HEK293 (cell line): ENCODE measurements around the gene CADPS2.

ENCODE experiments used
- CTCF ChIA-PET: fragments of 350-600 bp; formaldehyde crosslinking; extraction: SDS; loops from one replicate; lab custom pipeline; 2021; ENCODE audit warnings: antibody characterized with exemption; lab: Yijun Ruan, JAX
- POLR2A ChIA-PET: fragments of 300-600 bp; formaldehyde crosslinking; extraction: SDS; loops from one replicate; lab custom pipeline; 2020; ENCODE audit warnings: antibody characterized with exemption, inconsistent platforms; lab: Yijun Ruan, JAX
- H3K27ac ChIP-seq: fragments of 200-500 bp; sonication (Bioruptor generic); 2 replicates; pipeline ENCODE4 v1.5.1; 2014; ENCODE audit warnings: low read depth, low read length, control low read depth, inconsistent platforms; ENCODE audit errors: extremely low read depth
- H3K36me3 ChIP-seq, 2 experiments: fragments of 200-500 bp in 1 of 2; sonication (Bioruptor generic) in 1 of 2; 1 replicate in 1 of 2; 2 replicates in 1 of 2; pipeline ENCODE4 v1.5.1; 2014 to 2017; ENCODE audit warnings: inconsistent platforms in 2 of 2, low read length in 2 of 2; ENCODE audit not compliant: control insufficient read depth in 2 of 2, insufficient read depth in 1 of 2
- H3K4me1 ChIP-seq: fragments of 200-500 bp; sonication (Bioruptor generic); 2 replicates; pipeline ENCODE4 v1.5.1; 2014; ENCODE audit warnings: mild to moderate bottlenecking, low read length, inconsistent platforms; ENCODE audit not compliant: control insufficient read depth, insufficient read depth
- H3K4me3 ChIP-seq: 2 replicates; pipeline ENCODE4 v1.5.1; 2011; ENCODE audit warnings: low read depth, mild to moderate bottlenecking, control low read depth, low read length, moderate library complexity
- H3K9me3 ChIP-seq: fragments of 200-500 bp; sonication (Bioruptor generic); 2 replicates; pipeline ENCODE4 v1.5.1; 2014; ENCODE audit warnings: low read depth, low read length, inconsistent platforms; ENCODE audit not compliant: control insufficient read depth, insufficient read depth
- BCL11A ChIP-seq: fragments of 450-650 bp; formaldehyde crosslinking; IDR thresholded peaks from 2 replicates; pipeline ENCODE4 v1.5.1; 2016; ENCODE audit warnings: low read depth, missing biosample characterization, missing genetic modification characterization
- BCL11B ChIP-seq: fragments of 450-650 bp; formaldehyde crosslinking; IDR thresholded peaks from 2 replicates; pipeline ENCODE4 v1.5.1; 2016; ENCODE audit warnings: low read depth, missing biosample characterization, missing genetic modification characterization
- FEZF1 ChIP-seq: fragments of 450-650 bp; formaldehyde crosslinking; IDR thresholded peaks from 2 replicates; pipeline ENCODE4 v1.5.1; 2016; ENCODE audit warnings: missing biosample characterization, missing genetic modification characterization
- HOXC10 ChIP-seq: sonication (generic); formaldehyde crosslinking; IDR thresholded peaks from 2 replicates; pipeline ENCODE4 v1.8.1; 2023; ENCODE audit warnings: mild to moderate bottlenecking, missing genetic modification reagents
- HOXD13 ChIP-seq: sonication (generic); formaldehyde crosslinking; IDR thresholded peaks from 2 replicates; pipeline ENCODE4 v1.8.0; 2022; ENCODE audit warnings: missing genetic modification reagents, borderline replicate concordance
- MYNN ChIP-seq: fragments of 450-650 bp; formaldehyde crosslinking; IDR thresholded peaks from 2 replicates; pipeline ENCODE4 v1.5.1; 2016; ENCODE audit warnings: missing biosample characterization, missing genetic modification characterization, borderline replicate concordance
- SETDB1 ChIP-seq: IDR thresholded peaks from one replicate; pipeline ENCODE4 v1.6.1; 2017; ENCODE audit warnings: mild to moderate bottlenecking, low read length, moderate library complexity, mixed read lengths; ENCODE audit not compliant: insufficient read length
- ZBTB1 ChIP-seq: fragments of 450-650 bp; formaldehyde crosslinking; IDR thresholded peaks from 2 replicates; pipeline ENCODE4 v1.5.1; 2016; ENCODE audit warnings: missing biosample characterization, missing genetic modification characterization
- ZBTB7A ChIP-seq: fragments of 450-650 bp; formaldehyde crosslinking; IDR thresholded peaks from 2 replicates; pipeline ENCODE4 v1.5.1; 2016; ENCODE audit warnings: low read depth, missing biosample characterization, missing genetic modification characterization
- ZEB2 ChIP-seq: fragments of 450-650 bp; formaldehyde crosslinking; IDR thresholded peaks from 2 replicates; pipeline ENCODE4 v1.5.1; 2016; ENCODE audit warnings: missing biosample characterization, missing genetic modification characterization
- ZFP41 ChIP-seq: fragments of 450-650 bp; formaldehyde crosslinking; IDR thresholded peaks from 2 replicates; pipeline ENCODE4 v1.5.1; 2016; ENCODE audit warnings: missing biosample characterization, missing genetic modification characterization, borderline replicate concordance
- ZNF132 ChIP-seq: fragments of 450-650 bp; formaldehyde crosslinking; IDR thresholded peaks from 2 replicates; pipeline ENCODE4 v1.5.1; 2017; ENCODE audit warnings: missing biosample characterization, missing genetic modification characterization, borderline replicate concordance
- ZNF23 ChIP-seq: fragments of 450-650 bp; formaldehyde crosslinking; IDR thresholded peaks from 2 replicates; pipeline ENCODE4 v1.5.1; 2016; ENCODE audit warnings: missing biosample characterization, missing genetic modification characterization, borderline replicate concordance
- ZNF239 ChIP-seq: fragments of 450-650 bp; formaldehyde crosslinking; IDR thresholded peaks from 2 replicates; pipeline ENCODE4 v1.5.1; 2016; ENCODE audit warnings: missing biosample characterization, missing genetic modification characterization
- ZNF416 ChIP-seq: fragments of 450-650 bp; formaldehyde crosslinking; IDR thresholded peaks from 2 replicates; pipeline ENCODE4 v1.5.1; 2016; ENCODE audit warnings: missing biosample characterization, missing genetic modification characterization
- ZNF521 ChIP-seq: fragments of 450-650 bp; formaldehyde crosslinking; IDR thresholded peaks from 2 replicates; pipeline ENCODE4 v1.5.1; 2017; ENCODE audit warnings: missing biosample characterization, mild to moderate bottlenecking, missing genetic modification characterization
- ZNF529 ChIP-seq: fragments of 450-650 bp; formaldehyde crosslinking; IDR thresholded peaks from 2 replicates; pipeline ENCODE4 v1.5.1; 2017; ENCODE audit warnings: missing genetic modification characterization, missing biosample characterization; ENCODE audit not compliant: insufficient replicate concordance
- ZNF549 ChIP-seq: fragments of 450-650 bp; IDR thresholded peaks from 2 replicates; pipeline ENCODE4 v1.5.1; 2018; ENCODE audit warnings: missing biosample characterization, missing genetic modification characterization, mild to moderate bottlenecking, inconsistent platforms, moderate library complexity
- TF ChIP-seq, protein P1 (sequence below): fragments of 450-650 bp; formaldehyde crosslinking; IDR thresholded peaks from 2 replicates; pipeline ENCODE4 v1.5.1; 2017; ENCODE audit warnings: missing biosample characterization, missing genetic modification characterization
- TF ChIP-seq, protein P2 (sequence below): fragments of 450-650 bp; formaldehyde crosslinking; IDR thresholded peaks from 2 replicates; pipeline ENCODE4 v1.5.1; 2016; ENCODE audit warnings: missing biosample characterization, missing genetic modification characterization
- TF ChIP-seq, protein P3 (sequence below): fragments of 450-650 bp; formaldehyde crosslinking; optimal IDR thresholded peaks from 2 replicates; pipeline ENCODE3; 2016; ENCODE audit warnings: missing biosample characterization, mild to moderate bottlenecking, missing genetic modification characterization
- TF ChIP-seq, protein P4 (sequence below): fragments of 450-650 bp; formaldehyde crosslinking; IDR thresholded peaks from 2 replicates; pipeline ENCODE4 v1.5.1; 2017; ENCODE audit warnings: missing biosample characterization, missing genetic modification characterization

Gene CADPS2

DNA sequence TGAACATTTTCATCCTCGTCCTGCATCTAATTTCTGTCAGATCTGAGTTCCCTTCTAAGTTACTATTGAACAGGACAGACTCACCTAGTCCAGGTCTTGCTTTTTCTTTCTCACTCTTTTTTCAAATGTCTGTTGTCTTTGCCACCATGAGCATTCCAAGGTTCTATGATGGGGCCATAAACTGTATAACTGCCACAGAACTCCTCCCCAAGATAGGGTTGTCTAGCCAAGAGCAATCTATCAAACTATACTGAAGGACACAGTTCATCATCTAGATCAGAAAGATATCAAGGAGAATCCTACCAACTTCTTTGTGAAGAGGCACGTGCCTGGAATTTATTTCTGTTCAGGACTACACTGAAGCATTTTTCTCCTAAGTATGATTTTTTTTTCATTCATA is 531.6 kb downstream of the CADPS2 start:
- POLR2A ChIA-PET = no interaction called here
- Histone ChIP-seq H3K36me3 (no peaks in the 10 kb centered on the region), H3K4me3 (no peak overlapping the region), H3K27ac (no peak overlapping the region), H3K4me1 (no peaks in the 10 kb centered on the region), H3K9me3 (no peaks in the 10 kb centered on the region)
- CTCF ChIA-PET = no interaction called here
- TF ChIP-seq SETDB1 (no peak), HOXC10 (CRISPR knock-in tag) (no peak), ZNF549 (tag by site-specific recombination) (no peak), ZNF239 (tag by site-specific recombination) (no peak), BCL11B (tag by site-specific recombination) (no peak), BCL11A (tag by site-specific recombination) (no peak), ZNF23 (no peak), ZFP41 (tag by site-specific recombination) (no peak), ZEB2 (tag by site-specific recombination) (no peak), MYNN (no peak), ZBTB1 (tag by site-specific recombination) (no peak)
- TF ChIP-seq, protein P1, sequence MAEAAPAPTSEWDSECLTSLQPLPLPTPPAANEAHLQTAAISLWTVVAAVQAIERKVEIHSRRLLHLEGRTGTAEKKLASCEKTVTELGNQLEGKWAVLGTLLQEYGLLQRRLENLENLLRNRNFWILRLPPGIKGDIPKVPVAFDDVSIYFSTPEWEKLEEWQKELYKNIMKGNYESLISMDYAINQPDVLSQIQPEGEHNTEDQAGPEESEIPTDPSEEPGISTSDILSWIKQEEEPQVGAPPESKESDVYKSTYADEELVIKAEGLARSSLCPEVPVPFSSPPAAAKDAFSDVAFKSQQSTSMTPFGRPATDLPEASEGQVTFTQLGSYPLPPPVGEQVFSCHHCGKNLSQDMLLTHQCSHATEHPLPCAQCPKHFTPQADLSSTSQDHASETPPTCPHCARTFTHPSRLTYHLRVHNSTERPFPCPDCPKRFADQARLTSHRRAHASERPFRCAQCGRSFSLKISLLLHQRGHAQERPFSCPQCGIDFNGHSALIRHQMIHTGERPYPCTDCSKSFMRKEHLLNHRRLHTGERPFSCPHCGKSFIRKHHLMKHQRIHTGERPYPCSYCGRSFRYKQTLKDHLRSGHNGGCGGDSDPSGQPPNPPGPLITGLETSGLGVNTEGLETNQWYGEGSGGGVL (tag by site-specific recombination) = no peak
- TF ChIP-seq, protein P2, sequence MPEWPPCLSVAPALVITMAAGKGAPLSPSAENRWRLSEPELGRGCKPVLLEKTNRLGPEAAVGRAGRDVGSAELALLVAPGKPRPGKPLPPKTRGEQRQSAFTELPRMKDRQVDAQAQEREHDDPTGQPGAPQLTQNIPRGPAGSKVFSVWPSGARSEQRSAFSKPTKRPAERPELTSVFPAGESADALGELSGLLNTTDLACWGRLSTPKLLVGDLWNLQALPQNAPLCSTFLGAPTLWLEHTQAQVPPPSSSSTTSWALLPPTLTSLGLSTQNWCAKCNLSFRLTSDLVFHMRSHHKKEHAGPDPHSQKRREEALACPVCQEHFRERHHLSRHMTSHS = no peak
- TF ChIP-seq, protein P3, sequence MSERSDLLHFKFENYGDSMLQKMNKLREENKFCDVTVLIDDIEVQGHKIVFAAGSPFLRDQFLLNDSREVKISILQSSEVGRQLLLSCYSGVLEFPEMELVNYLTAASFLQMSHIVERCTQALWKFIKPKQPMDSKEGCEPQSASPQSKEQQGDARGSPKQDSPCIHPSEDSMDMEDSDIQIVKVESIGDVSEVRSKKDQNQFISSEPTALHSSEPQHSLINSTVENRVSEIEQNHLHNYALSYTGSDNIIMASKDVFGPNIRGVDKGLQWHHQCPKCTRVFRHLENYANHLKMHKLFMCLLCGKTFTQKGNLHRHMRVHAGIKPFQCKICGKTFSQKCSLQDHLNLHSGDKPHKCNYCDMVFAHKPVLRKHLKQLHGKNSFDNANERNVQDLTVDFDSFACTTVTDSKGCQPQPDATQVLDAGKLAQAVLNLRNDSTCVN = no peak

DNA sequence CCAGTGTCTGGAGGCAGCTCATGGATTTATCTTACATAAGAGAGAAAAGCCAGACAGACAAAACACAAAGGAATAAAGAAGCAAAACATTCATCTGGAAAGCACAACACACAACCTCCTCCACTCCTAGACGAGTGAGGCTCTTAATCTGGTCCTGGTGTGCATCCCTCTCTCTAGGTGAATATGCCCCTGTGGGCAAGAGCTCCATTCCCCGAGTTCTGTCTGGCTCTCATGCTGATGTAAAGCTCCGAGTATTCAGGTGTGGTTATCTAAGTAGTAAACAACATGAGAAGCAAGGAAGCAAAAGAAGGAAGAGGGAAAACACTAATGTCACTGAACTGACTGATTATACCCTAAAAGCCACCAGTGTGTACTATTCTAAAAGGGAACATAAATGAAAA is 533.8 kb downstream of the CADPS2 start:
- Histone ChIP-seq H3K9me3 (no peaks in the 10 kb centered on the region), H3K4me1 (no peaks in the 10 kb centered on the region), H3K4me3 (no peak overlapping the region), H3K27ac (no peak overlapping the region)
- TF ChIP-seq, protein P4, sequence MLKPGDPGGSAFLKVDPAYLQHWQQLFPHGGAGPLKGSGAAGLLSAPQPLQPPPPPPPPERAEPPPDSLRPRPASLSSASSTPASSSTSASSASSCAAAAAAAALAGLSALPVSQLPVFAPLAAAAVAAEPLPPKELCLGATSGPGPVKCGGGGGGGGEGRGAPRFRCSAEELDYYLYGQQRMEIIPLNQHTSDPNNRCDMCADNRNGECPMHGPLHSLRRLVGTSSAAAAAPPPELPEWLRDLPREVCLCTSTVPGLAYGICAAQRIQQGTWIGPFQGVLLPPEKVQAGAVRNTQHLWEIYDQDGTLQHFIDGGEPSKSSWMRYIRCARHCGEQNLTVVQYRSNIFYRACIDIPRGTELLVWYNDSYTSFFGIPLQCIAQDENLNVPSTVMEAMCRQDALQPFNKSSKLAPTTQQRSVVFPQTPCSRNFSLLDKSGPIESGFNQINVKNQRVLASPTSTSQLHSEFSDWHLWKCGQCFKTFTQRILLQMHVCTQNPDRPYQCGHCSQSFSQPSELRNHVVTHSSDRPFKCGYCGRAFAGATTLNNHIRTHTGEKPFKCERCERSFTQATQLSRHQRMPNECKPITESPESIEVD (tag by site-specific recombination) = no peak
- TF ChIP-seq ZNF529 (tag by site-specific recombination) (no peak), ZNF521 (tag by site-specific recombination) (no peak), ZNF132 (tag by site-specific recombination) (no peak), HOXD13 (CRISPR knock-in tag) (no peak), BCL11B (tag by site-specific recombination) (no peak), ZBTB7A (tag by site-specific recombination) (no peak), FEZF1 (tag by site-specific recombination) (no peak), ZNF416 (no peak)
- TF ChIP-seq, all 188 proteins: peak for 0
- CTCF ChIA-PET = interaction anchor here (1.4 kb wide), 1 partner anchor 358 kb away, joined by 4 read pairs; no protein-coding TSS in a partner anchor
- POLR2A ChIA-PET = no interaction called here
- no peaks in the 10 kb centered on the region for H3K36me3 ChIP-seq
